GM06990 (cell line): Measurements from ENCODE around the gene FZR1.

Source experiments
- DNase-seq: peaks from one replicate; pipeline ENCODE4 v3.0.0-alpha.2; 2011; ENCODE audit not compliant: insufficient read length; ENCODE audit errors: extremely low read depth
- H3K27me3 ChIP-seq: replicated peaks from 2 replicates; pipeline ENCODE4 v1.6.0; 2011; ENCODE audit warnings: low read length; ENCODE audit not compliant: control insufficient read depth, insufficient read depth
- H3K36me3 ChIP-seq: 2 replicates; pipeline ENCODE4 v1.5.1; 2011; ENCODE audit warnings: low read length; ENCODE audit not compliant: control insufficient read depth, insufficient read depth
- H3K4me3 ChIP-seq: replicated peaks from 2 replicates; pipeline ENCODE4 v1.5.1; 2011; ENCODE audit warnings: low read depth, mild to moderate bottlenecking, control low read depth, low read length
- TF ChIP-seq, protein P1 (sequence below): IDR thresholded peaks from 2 replicates; pipeline ENCODE4 v1.5.1; 2011; ENCODE audit warnings: low read length, control low read depth, mild to moderate bottlenecking, inconsistent platforms; ENCODE audit not compliant: insufficient read depth, poor library complexity, severe bottlenecking

FZR1 gene

DNA sequence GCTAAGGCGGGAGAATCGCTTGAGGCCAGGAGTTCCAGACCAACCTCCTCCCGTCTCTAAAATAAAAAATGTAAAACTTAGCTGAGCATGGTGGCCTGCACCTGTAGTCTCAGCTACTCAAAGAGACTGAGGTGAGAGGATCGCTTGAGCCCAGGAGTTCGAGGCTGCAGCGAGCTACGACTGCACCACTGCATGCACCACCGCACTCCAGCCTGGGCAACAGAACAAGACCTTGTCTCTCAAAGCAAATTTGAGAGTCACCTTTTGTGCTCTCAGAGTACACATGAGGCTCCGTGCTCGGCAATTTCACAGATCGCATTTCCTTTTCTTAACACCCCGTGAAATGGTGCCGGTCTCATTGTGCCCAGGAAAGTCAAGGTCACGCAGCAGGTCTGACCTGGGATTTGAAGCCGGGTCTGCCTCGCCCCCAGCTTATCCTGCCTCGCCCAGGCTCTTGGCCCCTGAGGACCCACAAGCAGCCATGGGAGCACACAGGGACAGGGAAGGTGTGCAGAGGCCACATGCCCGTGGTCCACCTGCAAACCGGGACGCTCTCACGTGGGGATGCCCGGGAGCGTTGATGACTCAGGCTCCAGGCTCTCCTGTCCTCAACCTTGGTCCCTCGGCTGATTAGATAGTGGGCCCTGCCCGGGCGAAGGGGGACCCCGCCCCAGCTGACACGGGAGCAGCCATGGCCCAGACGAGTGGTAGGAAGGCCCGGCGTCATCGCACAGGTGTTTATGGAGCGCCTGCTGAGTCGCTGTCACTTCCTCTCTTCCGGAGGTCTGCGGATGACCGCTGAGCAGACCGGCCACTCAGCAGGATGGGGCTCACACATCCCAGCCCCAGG is 24.6 kb upstream of the FZR1 start:
- no peak for DNase-seq
- TF ChIP-seq, protein P1, sequence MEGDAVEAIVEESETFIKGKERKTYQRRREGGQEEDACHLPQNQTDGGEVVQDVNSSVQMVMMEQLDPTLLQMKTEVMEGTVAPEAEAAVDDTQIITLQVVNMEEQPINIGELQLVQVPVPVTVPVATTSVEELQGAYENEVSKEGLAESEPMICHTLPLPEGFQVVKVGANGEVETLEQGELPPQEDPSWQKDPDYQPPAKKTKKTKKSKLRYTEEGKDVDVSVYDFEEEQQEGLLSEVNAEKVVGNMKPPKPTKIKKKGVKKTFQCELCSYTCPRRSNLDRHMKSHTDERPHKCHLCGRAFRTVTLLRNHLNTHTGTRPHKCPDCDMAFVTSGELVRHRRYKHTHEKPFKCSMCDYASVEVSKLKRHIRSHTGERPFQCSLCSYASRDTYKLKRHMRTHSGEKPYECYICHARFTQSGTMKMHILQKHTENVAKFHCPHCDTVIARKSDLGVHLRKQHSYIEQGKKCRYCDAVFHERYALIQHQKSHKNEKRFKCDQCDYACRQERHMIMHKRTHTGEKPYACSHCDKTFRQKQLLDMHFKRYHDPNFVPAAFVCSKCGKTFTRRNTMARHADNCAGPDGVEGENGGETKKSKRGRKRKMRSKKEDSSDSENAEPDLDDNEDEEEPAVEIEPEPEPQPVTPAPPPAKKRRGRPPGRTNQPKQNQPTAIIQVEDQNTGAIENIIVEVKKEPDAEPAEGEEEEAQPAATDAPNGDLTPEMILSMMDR = no peak
- H3K36me3 ChIP-seq = no peaks in the 10 kb centered on the region
- H3K4me3 ChIP-seq = no peak overlapping the region
- no peaks in the 10 kb centered on the region; the same call in 1 of the 2 replicates for H3K27me3 ChIP-seq

DNA sequence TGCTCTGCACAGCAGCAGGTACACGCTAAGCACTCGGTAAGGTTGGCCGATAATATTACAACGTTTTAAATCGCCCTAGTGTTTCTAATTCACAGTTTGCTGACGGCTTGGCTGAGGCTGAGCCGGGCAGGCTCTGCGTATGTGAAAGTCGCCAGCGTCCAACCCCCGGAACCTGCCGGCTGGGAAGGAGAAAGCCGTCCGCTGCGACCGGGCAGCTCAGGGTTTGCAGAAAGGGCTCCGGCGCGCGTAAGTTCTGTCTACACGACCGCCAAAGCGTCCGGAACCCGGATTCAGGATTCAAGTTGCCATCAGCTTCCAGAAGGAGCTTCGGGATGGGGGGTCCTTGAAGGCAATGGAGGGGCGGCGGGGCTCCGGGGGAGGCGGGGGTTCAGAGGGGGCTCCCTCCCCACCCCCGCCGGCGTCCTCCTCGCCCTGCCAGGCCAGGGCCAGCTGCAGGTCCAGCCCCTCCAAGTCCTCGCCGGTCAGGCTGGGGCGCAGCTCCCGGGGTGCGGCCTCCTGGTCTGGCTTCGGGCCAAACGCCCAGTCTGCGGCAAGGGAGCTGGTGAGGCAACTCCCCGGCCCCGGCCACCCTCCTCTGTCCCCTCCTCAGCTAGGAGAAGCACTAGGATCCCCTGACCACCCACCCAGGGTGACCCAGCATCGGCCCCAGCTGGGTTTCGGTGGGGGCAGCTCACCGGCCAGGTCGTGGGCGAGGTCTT is 23.4 kb upstream of the FZR1 start:
- no peaks in the 10 kb centered on the region; the same call in 1 of the 2 replicates for H3K36me3 ChIP-seq
- no peaks in the 10 kb centered on the region; the same call in 1 of the 2 replicates for H3K27me3 ChIP-seq
- TF ChIP-seq, protein P1 = no peak
- DNase-seq = no peak
- H3K4me3 ChIP-seq = no peak overlapping the region

DNA sequence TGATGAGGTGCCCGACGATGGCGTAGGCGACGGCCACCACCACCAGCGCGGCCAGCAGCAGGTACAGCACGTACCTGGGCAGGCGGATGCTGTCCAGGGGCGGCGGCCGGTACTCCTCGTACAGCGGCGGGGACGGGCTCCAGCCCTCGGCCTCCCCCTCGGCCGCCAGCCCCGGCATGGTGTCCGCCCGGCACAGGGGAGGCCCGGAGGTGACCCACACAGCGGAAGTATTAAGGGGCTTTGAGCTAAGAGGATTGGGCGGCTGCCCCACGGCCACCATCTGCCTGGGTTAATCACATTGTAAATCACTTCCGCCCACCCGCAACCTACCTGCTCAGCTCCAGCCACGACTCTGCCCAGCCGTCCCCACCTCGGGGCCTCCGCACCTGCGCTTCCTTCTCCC is 22.9 kb upstream of the FZR1 start, which contains the start of gene SMIM44:
Gene SMIM44 (minus strand): TSS at position 216 of the 403 bp plus-strand sequence. CDS start 38 bp downstream, at position 178.
- Histone ChIP-seq H3K4me3 (no peak within 1 kb of the TSS), H3K36me3 (no peaks in the 10 kb centered on the region; the same call in 1 of the 2 replicates), H3K27me3 (no peaks in the 10 kb centered on the region; the same call in 1 of the 2 replicates)
- TF ChIP-seq, protein P1 = no peak
- no peak for DNase-seq

DNA sequence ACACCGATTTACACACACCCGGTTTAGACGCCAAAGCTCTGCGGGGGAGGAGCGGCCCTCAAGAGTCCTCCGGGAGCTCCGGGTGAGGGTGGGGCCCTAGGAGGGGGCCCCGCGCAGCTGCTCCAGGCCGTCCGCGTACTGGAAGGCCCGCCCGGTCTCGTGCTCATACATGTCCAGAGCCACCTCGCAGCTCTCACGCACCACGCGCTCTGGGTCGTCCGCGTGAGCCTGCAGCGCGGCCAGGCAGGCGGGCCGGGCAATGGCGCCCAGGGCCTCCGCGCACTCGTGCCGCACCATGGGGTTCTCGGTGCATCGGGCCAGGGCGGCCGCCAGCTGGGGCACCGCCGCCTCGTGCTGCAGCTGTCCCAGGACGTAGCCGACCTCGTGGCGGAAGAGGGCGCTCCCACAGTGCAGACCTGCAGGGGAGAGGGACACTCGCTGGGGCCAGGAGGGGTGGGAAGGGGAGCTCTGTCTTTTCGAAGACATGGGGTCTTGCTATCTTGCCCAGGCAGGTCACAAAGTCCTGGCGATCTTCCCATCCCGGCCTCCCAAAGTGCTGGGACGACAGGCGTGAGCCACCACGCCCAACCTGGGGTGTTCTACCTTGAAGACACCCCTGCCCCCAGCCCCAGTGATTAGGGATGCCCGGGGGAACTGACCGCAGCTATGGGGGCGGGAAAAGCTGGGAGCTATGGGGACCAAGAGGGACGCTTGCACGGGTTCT is 14.6 kb upstream of the FZR1 start:
- Histone ChIP-seq H3K4me3 (no peak overlapping the region), H3K36me3 (peaks cover 13% of the 10 kb centered on the region), H3K27me3 (no peaks in the 10 kb centered on the region)
- no peak for DNase-seq
- TF ChIP-seq, protein P1 = no peak

DNA sequence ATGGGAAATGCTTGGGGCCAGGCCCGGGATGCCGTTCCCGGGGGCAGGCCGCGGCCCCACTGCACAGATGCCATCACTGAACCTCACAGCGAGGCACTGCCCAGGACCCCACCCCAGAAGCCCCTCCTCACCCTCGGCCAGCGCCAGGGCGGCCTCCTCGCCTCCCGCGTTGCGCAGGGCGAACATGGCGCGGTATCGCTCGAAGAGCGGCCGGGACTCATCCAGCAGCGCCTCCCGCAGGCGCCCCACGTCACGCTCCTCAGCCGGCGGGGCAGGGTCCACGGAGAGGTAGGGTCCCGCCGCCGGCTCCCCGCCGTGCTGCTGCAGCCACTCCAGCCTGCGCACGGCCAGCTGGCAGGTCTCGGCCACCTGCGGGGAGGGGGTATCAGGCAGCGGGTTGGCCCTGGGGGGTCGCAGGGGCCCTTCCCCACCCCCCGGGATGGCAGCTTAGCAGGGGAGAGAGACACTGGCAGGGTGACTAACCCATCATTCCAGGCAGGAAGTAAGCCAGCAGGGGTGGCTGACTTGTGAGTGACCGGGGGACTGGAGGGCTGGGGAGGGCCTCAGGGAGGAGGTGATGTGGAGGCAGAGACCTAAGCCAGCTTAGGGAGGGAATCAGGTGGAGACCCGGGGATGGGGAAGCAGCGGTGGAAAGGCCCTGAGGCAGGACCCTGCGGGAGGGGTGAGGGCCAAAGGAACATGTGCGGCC is 13.8 kb upstream of the FZR1 start:
- no peak for DNase-seq
- TF ChIP-seq, protein P1 = no peak
- Histone ChIP-seq H3K36me3 (peaks cover 14% of the 10 kb centered on the region), H3K27me3 (no peaks in the 10 kb centered on the region), H3K4me3 (no peak overlapping the region)
